Left ventricle myocardium inferior (tissue), 1 donor: Measurements from ENCODE around the gene HS6ST3. TPM values are rescaled to one million over a fixed set of nuclear protein-coding genes. Genes with fewer than 3 reads are reported as not detected.

ENCODE experiments used
- DNase-seq: peaks from one replicate; pipeline ENCODE4 v3.0.0-alpha.2; 2020
- H3K27ac ChIP-seq: fragments of 200-600 bp; replicated peaks from 2 replicates; pipeline ENCODE4 v1.8.0; 2021
- H3K27me3 ChIP-seq: fragments of 200-600 bp; 2 replicates; pipeline ENCODE4 v1.8.0; 2021; ENCODE audit warnings: low read depth
- H3K36me3 ChIP-seq: fragments of 200-600 bp; 2 replicates; pipeline ENCODE4 v1.8.0; 2021
- H3K4me1 ChIP-seq: fragments of 200-600 bp; 2 replicates; pipeline ENCODE4 v1.8.0; 2021
- H3K4me3 ChIP-seq: fragments of 200-600 bp; 2 replicates; pipeline ENCODE4 v1.8.0; 2021; ENCODE audit warnings: mild to moderate bottlenecking, moderate library complexity
- H3K9me3 ChIP-seq: fragments of 200-600 bp; replicated peaks from 2 replicates; pipeline ENCODE4 v1.8.0; 2021
- CTCF ChIP-seq: fragments of 200-600 bp; IDR thresholded peaks from 2 replicates; pipeline ENCODE4 v1.8.0; 2021; ENCODE audit warnings: antibody characterized with exemption, mild to moderate bottlenecking, borderline replicate concordance
- intact Hi-C: fragments of 100-400 bp; cut with micrococcal nuclease; formaldehyde crosslinking; loops from one replicate; pipeline ENCODE4 v1.11.0; 2022
- total RNA-seq: library from RNA; stranded (reverse); fragmentation: NEBNext Ultra II Directional; extraction: Animal tissue kit (Norgen Biotek cat#: 25700); gene quantifications from one replicate; pipeline ENCODE4 v1.2.1, GENCODE V29; 2021
- donor health status: DM: no; HTN: yes; CAD: no; lungs with severe emphysema.

HS6ST3 gene
- total RNA-seq, 1 donor from 2014 or later = 2.0 TPM

DNA sequence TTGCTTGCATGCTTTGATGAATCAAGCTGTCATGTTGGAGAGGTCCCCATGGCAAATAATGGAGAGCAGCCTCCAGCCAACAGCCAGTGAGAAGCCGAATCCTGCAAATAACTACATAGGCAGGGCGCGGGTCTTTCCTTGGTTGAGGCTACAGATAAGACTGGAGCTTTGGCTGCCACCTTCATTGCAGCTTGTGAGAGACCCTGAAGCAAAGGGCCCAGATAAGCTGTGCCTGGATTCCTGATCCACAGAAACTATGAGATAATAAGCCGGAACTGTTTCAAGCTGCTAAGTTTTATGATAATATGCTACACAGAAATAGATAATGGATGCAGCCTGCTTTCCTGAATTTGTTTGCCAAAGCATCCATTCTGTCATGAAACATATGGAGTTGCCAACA is 257.0 kb downstream of the HS6ST3 start:
- Histone ChIP-seq H3K27me3 (no peaks in the 10 kb centered on the region), H3K9me3 (no peaks in the 10 kb centered on the region), H3K4me1 (no peaks in the 10 kb centered on the region), H3K4me3 (no peak overlapping the region), H3K27ac (no peak overlapping the region), H3K36me3 (no peaks in the 10 kb centered on the region)
- no peak for TF ChIP-seq CTCF
- no peak for DNase-seq
- intact Hi-C loops = no loop called here

- Histone ChIP-seq H3K36me3 (no peaks in the 10 kb centered on the region), H3K4me1 (no peaks in the 10 kb centered on the region), H3K4me3 (no peak overlapping the region), H3K27me3 (no peaks in the 10 kb centered on the region), H3K9me3 (no peaks in the 10 kb centered on the region), H3K27ac (no peak overlapping the region)
- no peak for DNase-seq
- intact Hi-C loops = no loop called here
- TF ChIP-seq CTCF = no peak
These were observed 283.7 kb downstream of the HS6ST3 start for GRCh38 chr13:96373597-96373996.

GRCh38 chr13:96377835-96378234 is 287.9 kb downstream of the HS6ST3 start:
- H3K27ac ChIP-seq = no peak overlapping the region
- H3K36me3 ChIP-seq = no peaks in the 10 kb centered on the region
- H3K27me3 ChIP-seq = no peaks in the 10 kb centered on the region
- DNase-seq = no peak
- H3K9me3 ChIP-seq = no peaks in the 10 kb centered on the region
- H3K4me1 ChIP-seq = no peaks in the 10 kb centered on the region
- intact Hi-C loops = no loop called here
- H3K4me3 ChIP-seq = no peak overlapping the region
- no peak for TF ChIP-seq CTCF

DNA sequence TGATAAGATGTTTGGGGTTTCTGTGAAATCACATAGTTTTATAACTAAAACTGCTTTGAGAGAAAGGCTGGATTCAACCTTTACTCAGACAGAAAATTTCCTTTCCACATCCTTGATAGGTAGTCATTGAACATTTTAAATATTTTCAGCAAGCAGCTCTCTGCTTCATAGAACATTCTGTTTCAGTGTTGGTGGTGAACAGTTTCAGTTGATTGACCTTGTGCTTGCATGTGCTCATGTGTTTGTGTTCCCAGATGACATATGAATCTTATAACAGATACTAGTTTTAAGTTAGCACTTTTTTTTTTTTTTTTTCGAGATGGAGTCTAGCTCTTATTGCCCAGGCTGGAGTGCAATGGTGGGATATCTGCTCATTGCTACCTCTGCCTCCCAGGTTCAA is 290.1 kb downstream of the HS6ST3 start:
- no peaks in the 10 kb centered on the region for H3K9me3 ChIP-seq
- H3K4me3 ChIP-seq = no peak overlapping the region
- DNase-seq = no peak
- no peak overlapping the region for H3K27ac ChIP-seq
- no peaks in the 10 kb centered on the region for H3K4me1 ChIP-seq
- no peaks in the 10 kb centered on the region for H3K27me3 ChIP-seq
- no peak for TF ChIP-seq CTCF
- H3K36me3 ChIP-seq = no peaks in the 10 kb centered on the region
- intact Hi-C loops = no loop called here

- DNase-seq = no peak
- Histone ChIP-seq H3K36me3 (no peaks in the 10 kb centered on the region), H3K4me3 (no peak overlapping the region), H3K27ac (no peak overlapping the region), H3K9me3 (no peaks in the 10 kb centered on the region), H3K27me3 (no peaks in the 10 kb centered on the region), H3K4me1 (no peaks in the 10 kb centered on the region)
- no peak for TF ChIP-seq CTCF
- intact Hi-C loops = no loop called here
These were observed 291.8 kb downstream of the HS6ST3 start for GRCh38 chr13:96381681-96382080.

GRCh38 chr13:96388598-96388997 is 298.7 kb downstream of the HS6ST3 start:
- no peak for DNase-seq
- intact Hi-C loops = no loop called here
- no peak overlapping the region for H3K4me3 ChIP-seq
- H3K27me3 ChIP-seq = no peaks in the 10 kb centered on the region
- H3K36me3 ChIP-seq = no peaks in the 10 kb centered on the region
- TF ChIP-seq CTCF = no peak
- no peak overlapping the region for H3K27ac ChIP-seq
- no peaks in the 10 kb centered on the region for H3K4me1 ChIP-seq
- H3K9me3 ChIP-seq = no peaks in the 10 kb centered on the region
